D721Med (cell line): ENCODE results near the gene CYFIP1.

Experiments
- DNase-seq: peaks from one replicate; pipeline ENCODE4 v3.0.0; 2011; ENCODE audit warnings: low spot score; ENCODE audit not compliant: insufficient read length
- FAIRE-seq: peaks from 2 replicates; lab custom pipeline; 2011; peaks lifted over from hg19 to GRCh38; lab: Jason Lieb, UNC
- TF ChIP-seq, protein P1 (sequence below): IDR thresholded peaks from 2 replicates; pipeline ENCODE4 v1.5.1; 2012; ENCODE audit warnings: mild to moderate bottlenecking, control low read depth; ENCODE audit not compliant: insufficient read depth; ENCODE audit errors: missing control alignments

Gene CYFIP1

DNA sequence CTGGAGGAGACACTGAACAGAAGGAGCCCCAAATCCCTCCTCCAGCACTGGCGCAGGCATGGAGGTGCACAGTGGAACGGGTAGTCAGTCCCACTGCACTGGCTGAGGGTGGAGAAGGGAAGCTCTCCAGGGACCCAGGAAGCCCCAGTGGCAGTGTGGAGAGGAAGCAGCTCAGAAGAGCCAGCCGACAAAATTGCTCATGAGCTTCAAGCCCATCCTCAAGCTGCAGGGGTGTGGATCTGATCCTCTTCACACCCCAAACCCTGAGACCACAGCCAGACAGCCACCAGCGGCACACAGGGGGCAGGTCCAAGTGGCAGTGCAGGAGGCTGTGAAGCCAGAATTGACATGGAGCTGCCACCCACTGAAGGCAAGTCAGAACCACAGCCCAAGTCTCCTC lies 32.1 kb downstream of the CYFIP1 start:
- DNase-seq (no peak), FAIRE-seq (no peak)
- TF ChIP-seq, protein P1, sequence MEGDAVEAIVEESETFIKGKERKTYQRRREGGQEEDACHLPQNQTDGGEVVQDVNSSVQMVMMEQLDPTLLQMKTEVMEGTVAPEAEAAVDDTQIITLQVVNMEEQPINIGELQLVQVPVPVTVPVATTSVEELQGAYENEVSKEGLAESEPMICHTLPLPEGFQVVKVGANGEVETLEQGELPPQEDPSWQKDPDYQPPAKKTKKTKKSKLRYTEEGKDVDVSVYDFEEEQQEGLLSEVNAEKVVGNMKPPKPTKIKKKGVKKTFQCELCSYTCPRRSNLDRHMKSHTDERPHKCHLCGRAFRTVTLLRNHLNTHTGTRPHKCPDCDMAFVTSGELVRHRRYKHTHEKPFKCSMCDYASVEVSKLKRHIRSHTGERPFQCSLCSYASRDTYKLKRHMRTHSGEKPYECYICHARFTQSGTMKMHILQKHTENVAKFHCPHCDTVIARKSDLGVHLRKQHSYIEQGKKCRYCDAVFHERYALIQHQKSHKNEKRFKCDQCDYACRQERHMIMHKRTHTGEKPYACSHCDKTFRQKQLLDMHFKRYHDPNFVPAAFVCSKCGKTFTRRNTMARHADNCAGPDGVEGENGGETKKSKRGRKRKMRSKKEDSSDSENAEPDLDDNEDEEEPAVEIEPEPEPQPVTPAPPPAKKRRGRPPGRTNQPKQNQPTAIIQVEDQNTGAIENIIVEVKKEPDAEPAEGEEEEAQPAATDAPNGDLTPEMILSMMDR, result no peak

DNA sequence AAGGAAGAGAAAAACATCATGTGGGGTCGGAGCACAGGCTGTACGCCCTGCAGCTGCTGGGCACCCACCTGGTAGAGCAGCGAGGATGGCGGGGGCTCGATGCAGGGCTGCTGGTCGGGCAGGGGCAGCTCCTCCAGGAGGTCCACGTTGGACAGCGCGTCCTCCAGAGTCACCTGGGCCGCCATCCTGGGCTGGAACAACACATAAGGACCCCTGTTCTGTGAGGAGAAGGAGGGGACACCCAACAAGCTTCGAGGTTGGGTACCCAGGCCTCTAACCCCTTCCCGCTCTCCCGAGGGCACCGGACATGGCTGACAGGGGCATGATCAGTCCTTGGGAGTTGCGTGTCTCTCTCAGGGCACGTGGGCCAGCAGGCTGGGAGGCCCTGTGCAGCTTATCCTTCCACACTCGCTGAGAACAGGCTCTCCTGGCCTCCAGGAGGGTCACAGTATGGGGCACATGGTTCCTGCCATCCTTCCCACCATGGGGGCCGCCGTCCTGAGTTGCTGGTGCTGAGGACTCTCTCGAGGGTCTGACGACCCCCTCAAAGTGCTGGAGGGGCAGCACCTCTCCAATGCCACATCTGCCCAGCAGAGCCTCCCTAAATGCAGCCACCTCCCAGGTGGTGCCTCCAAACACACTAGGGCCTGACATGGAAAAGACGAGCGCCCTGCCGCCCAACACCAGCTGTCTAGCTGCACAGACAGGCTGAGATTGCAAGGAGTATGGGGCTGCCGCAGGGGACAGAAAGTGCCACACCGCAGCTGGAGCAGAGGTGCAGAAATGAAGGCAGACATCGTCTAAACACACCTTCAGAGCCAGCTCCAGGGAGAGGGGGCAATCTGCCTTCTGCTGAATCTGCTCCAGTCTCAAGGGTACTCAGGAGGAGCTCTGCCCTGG lies 32.8 kb downstream of the CYFIP1 start:
- TF ChIP-seq, protein P1, result no peak
- FAIRE-seq, result no peak

DNA sequence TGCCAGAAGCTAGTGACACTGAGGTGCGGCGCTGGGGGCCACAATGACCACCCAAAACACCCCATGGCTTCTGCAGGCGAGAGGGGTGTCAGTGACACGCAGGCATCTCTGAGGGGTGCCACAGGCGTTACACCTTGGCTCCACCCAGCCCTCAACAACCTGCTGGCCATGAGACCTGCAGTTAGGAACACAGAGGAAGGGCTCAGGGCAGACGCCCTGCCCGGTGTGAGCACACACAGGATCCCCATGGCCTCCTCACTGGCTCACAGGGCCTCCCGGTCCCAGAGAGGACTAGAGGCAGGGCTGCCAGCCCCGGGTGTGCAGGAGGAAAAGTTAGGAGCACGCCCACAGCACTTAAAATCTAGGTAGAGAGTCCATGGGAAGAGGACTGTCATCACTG lies 35.1 kb downstream of the CYFIP1 start:
- TF ChIP-seq, protein P1, result no peak
- FAIRE-seq, result no peak
- DNase-seq, result no peak

More for the DNA sequence above, 32.8 kb downstream of the CYFIP1 start:
- DNase-seq, result no peak

DNA sequence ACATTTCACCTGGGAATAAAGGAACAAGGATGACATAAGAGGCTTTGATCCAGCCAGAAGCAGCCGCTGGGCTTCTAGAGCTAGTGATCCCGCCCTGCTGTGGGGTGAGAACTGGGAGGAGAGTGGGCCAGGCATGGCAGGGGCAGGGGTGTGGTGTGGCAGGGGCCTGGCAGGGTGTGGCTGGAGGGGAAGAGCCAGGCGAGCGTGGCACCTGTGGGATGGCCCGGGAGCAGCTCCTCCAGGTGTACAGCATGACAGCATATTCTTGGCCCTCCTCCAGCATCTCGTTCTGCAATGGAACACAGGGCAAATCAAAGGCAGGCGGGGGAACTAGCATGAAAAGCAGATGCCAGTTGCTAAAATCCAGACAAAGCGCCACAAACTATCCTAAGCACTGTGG lies 35.5 kb downstream of the CYFIP1 start:
- FAIRE-seq, result no peak
- TF ChIP-seq, protein P1, result no peak
- DNase-seq, result no peak

DNA sequence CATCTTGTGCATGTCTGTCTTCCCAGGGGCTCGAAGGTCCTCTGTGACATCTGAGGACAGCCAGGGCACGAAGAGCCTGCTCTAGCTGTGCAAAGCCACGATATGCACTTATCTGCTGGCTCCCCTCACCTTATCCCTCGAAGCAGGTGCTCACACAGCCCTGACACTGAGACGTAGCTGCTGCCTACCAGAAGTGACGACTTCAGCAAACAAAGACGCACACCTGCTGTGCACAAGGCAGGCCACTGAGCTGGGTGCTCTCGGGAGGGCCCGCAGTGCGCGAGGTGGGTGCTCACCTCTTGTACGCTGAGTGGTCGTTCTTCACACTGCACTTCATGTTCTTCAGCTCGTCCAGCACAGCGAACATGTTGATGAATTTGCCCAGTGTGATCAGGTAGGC lies 37.3 kb downstream of the CYFIP1 start:
- TF ChIP-seq, protein P1, result no peak
- FAIRE-seq (no peak), DNase-seq (no peak)

DNA sequence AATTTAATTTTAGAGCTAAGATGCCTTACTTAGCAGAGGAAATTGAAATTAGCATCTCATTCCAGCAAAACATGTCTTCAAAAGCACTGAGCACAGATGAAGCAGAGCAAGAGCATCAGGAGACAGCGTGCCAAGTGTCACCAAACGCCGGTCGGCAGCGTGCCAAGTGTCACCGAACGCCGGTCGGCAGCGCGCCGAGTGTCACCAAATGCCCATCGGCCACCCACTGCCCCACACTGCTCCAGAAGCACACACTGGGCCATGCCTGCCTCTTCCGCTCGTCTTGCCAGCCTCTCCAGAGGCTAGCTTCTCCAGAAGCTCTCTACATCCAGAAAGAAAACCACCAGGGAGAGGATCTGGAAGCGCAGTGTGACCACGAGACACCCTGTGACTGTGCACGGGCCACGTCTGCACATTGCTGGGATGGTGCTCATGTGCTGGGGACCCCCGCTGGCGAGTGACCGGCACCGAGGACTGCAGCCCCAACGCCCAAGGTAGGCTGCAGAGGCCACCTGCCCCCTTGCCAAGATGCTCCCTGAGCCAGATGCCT lies 37.8 kb downstream of the CYFIP1 start:
- TF ChIP-seq, protein P1, result no peak
- DNase-seq (no peak), FAIRE-seq (no peak)

DNA sequence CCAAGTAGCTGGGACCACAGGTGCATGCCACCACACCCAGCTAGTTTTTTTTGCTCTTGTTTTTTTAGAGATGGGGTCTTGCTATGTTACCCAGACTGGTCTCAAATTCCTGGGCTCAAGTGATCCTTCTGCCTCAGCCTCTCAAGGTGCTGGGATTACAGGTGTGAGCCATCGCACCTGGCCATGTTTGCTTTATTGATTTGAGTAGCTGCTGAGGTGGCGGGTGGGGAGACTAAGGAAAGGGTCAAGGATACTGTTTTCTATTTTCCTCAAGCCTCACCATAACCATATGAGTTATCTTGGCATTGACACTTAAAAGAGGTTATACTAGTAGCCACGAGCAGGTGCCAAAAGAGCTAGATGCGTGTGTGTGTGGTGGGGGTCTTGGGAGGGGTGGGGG lies 39.0 kb downstream of the CYFIP1 start:
- TF ChIP-seq, protein P1, result no peak
- DNase-seq (no peak), FAIRE-seq (no peak)
